ENCODE measurements around the gene USP47. TPM values are rescaled to one million over a fixed set of nuclear protein-coding genes. Genes with fewer than 3 reads are reported as not detected.

The USP47 gene
- total RNA-seq, 1 donor from 2014 or later: 46.1 TPM

DNA sequence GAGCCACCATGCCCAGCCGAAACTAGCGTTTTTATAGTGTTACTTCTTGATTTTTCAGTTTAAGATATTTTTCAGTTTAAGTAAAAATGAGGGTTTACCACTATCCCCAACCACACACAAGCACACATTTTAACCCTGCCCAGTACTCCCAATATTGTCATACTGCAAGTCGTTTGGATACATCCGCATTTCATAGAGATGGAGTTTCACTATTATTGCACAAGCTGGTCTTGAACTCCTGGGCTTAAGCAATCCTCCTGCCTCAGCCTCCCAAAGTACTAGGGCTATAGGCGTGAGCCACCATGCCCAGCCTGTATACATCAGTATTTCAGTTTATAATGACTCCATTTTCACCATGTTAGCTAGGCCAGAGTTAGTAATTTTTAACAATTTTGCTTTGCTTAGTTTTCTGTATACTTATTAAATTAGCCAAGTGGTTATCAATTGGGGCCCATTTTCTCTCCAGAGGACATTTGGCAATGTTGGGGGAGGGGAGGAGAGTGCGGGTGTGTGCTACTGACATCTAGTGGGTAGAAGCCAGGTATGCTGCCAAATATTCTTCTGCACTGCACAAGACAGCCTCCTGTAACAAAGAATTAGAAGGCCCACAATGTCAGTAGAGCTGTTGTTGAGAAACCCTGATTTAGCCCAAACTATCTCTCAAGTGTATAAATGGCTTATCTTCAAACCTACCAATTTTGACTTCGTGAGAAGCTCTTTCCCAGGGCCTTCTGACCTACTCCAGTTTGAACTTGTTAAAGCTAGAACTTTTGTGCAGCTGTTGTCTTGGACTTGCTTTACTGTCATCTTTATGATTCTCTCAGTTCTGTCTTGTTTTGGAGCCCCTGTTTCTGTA, 7.3 kb downstream of the USP47 start:
- H3K9me3 Mint-ChIP-seq (ENCODE audit: unreplicated experiment): no peaks in the 10 kb centered on the region
- H3K27ac Mint-ChIP-seq (ENCODE audit: unreplicated experiment): peak overlapping the region; percentile 59
- H3K4me1 Mint-ChIP-seq (ENCODE audit: unreplicated experiment): peaks cover 50% of the 10 kb centered on the region
- H3K4me3 Mint-ChIP-seq (ENCODE audit: unreplicated experiment): no peak overlapping the region
- TF ChIP-seq, protein P1, sequence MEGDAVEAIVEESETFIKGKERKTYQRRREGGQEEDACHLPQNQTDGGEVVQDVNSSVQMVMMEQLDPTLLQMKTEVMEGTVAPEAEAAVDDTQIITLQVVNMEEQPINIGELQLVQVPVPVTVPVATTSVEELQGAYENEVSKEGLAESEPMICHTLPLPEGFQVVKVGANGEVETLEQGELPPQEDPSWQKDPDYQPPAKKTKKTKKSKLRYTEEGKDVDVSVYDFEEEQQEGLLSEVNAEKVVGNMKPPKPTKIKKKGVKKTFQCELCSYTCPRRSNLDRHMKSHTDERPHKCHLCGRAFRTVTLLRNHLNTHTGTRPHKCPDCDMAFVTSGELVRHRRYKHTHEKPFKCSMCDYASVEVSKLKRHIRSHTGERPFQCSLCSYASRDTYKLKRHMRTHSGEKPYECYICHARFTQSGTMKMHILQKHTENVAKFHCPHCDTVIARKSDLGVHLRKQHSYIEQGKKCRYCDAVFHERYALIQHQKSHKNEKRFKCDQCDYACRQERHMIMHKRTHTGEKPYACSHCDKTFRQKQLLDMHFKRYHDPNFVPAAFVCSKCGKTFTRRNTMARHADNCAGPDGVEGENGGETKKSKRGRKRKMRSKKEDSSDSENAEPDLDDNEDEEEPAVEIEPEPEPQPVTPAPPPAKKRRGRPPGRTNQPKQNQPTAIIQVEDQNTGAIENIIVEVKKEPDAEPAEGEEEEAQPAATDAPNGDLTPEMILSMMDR (IDR thresholded peaks at IDR 0.05): peak; percentile 64
- no peaks in the 10 kb centered on the region for H3K27me3 Mint-ChIP-seq (ENCODE audit: unreplicated experiment)
- no peak for DNase-seq (ENCODE audit: extremely low spot score, unreplicated experiment)
- H3K36me3 Mint-ChIP-seq (ENCODE audit: unreplicated experiment): no peaks in the 10 kb centered on the region

- Mint-ChIP-seq H3K4me3 (ENCODE audit: unreplicated experiment) (no peak overlapping the region), H3K27me3 (ENCODE audit: unreplicated experiment) (no peaks in the 10 kb centered on the region), H3K9me3 (ENCODE audit: unreplicated experiment) (no peaks in the 10 kb centered on the region), H3K4me1 (ENCODE audit: unreplicated experiment) (peaks cover 54% of the 10 kb centered on the region), H3K27ac (ENCODE audit: unreplicated experiment) (no peak overlapping the region), H3K36me3 (ENCODE audit: unreplicated experiment) (no peaks in the 10 kb centered on the region)
- DNase-seq (ENCODE audit: extremely low spot score, unreplicated experiment): no peak
- TF ChIP-seq, protein P1 (IDR thresholded peaks at IDR 0.05): no peak
These were observed 8.9 kb downstream of the USP47 start for GRCh38 chr11:11850668-11851067.

DNA sequence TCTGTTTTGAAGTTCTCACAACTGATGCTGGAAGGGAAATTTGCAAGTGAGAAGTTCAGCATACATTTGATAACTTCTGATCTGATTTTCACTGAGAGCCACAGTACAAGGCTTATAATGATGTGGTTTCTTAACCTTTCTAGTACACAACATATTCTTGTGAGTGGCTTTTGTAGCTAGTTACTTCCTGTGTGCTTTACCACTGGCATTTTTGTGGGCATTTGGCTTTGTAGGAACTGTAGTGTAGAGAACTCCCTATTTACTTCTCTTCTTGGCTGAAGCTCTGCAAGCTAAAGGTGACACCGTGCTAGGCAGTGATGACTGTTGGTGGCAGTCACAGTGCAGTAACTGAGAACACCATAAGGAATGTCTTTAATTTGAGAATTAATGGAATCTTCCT, 14.9 kb downstream of the USP47 start:
- H3K27ac Mint-ChIP-seq (ENCODE audit: unreplicated experiment): no peak overlapping the region
- peaks cover 42% of the 10 kb centered on the region for H3K4me1 Mint-ChIP-seq (ENCODE audit: unreplicated experiment)
- TF ChIP-seq, protein P1 (IDR thresholded peaks at IDR 0.05): no peak
- no peaks in the 10 kb centered on the region for H3K9me3 Mint-ChIP-seq (ENCODE audit: unreplicated experiment)
- no peaks in the 10 kb centered on the region for H3K36me3 Mint-ChIP-seq (ENCODE audit: unreplicated experiment)
- DNase-seq (ENCODE audit: extremely low spot score, unreplicated experiment): no peak
- no peaks in the 10 kb centered on the region for H3K27me3 Mint-ChIP-seq (ENCODE audit: unreplicated experiment)
- H3K4me3 Mint-ChIP-seq (ENCODE audit: unreplicated experiment): no peak overlapping the region

GRCh38 chr11:11857769-11858168, 16.0 kb downstream of the USP47 start:
- H3K4me1 Mint-ChIP-seq (ENCODE audit: unreplicated experiment): peaks cover 34% of the 10 kb centered on the region
- H3K27ac Mint-ChIP-seq (ENCODE audit: unreplicated experiment): no peak overlapping the region
- DNase-seq (ENCODE audit: extremely low spot score, unreplicated experiment): no peak
- no peaks in the 10 kb centered on the region for H3K36me3 Mint-ChIP-seq (ENCODE audit: unreplicated experiment)
- no peaks in the 10 kb centered on the region for H3K9me3 Mint-ChIP-seq (ENCODE audit: unreplicated experiment)
- TF ChIP-seq, protein P1 (IDR thresholded peaks at IDR 0.05): no peak
- no peaks in the 10 kb centered on the region for H3K27me3 Mint-ChIP-seq (ENCODE audit: unreplicated experiment)
- no peak overlapping the region for H3K4me3 Mint-ChIP-seq (ENCODE audit: unreplicated experiment)

- H3K36me3 Mint-ChIP-seq (ENCODE audit: unreplicated experiment): no peaks in the 10 kb centered on the region
- no peaks in the 10 kb centered on the region for H3K9me3 Mint-ChIP-seq (ENCODE audit: unreplicated experiment)
- no peak for DNase-seq (ENCODE audit: extremely low spot score, unreplicated experiment)
- H3K4me1 Mint-ChIP-seq (ENCODE audit: unreplicated experiment): peaks cover 27% of the 10 kb centered on the region
- no peak overlapping the region for H3K4me3 Mint-ChIP-seq (ENCODE audit: unreplicated experiment)
- H3K27me3 Mint-ChIP-seq (ENCODE audit: unreplicated experiment): no peaks in the 10 kb centered on the region
- peak overlapping the region; percentile 32 for H3K27ac Mint-ChIP-seq (ENCODE audit: unreplicated experiment)
- TF ChIP-seq, protein P1 (IDR thresholded peaks at IDR 0.05): no peak
These were observed 16.9 kb downstream of the USP47 start for GRCh38 chr11:11858676-11859075.
